Superior temporal gyrus (tissue), 1 donor: ENCODE data around the gene BATF.

Experiments
- DNase-seq: peaks from one replicate; pipeline ENCODE4 v3.0.0-alpha.2; 2016; ENCODE audit errors: extremely low spot score

The BATF gene

GRCh38 chr14:75533791-75534555, 11.7 kb downstream of the BATF start:
- DNase-seq: no peak

GRCh38 chr14:75535164-75535898, 13.1 kb downstream of the BATF start:
- DNase-seq: no peak

GRCh38 chr14:75537071-75537470, 14.8 kb downstream of the BATF start:
- no peak for DNase-seq

- no peak for DNase-seq
Observed at GRCh38 chr14:75539162-75539560, 16.9 kb downstream of the BATF start.

- no peak for DNase-seq
Observed at GRCh38 chr14:75539561-75540478, 17.6 kb downstream of the BATF start.

- no peak for DNase-seq
Observed at GRCh38 chr14:75540479-75540851, 18.2 kb downstream of the BATF start.

GRCh38 chr14:75542588-75543091, 20.4 kb downstream of the BATF start:
- DNase-seq: no peak

- no peak for DNase-seq
Observed at GRCh38 chr14:75543253-75543652, 21.0 kb downstream of the BATF start.

GRCh38 chr14:75543786-75544185, 21.5 kb downstream of the BATF start:
- DNase-seq: no peak

GRCh38 chr14:75545907-75546306, 23.6 kb downstream of the BATF start:
- DNase-seq: no peak

GRCh38 chr14:75547552-75548250, 25.4 kb downstream of the BATF start:
- DNase-seq: no peak

GRCh38 chr14:75548544-75548943, 26.3 kb downstream of the BATF start:
- no peak for DNase-seq

- DNase-seq: no peak
Observed at GRCh38 chr14:75549169-75549568, 26.9 kb downstream of the BATF start.

GRCh38 chr14:75551021-75551420, 28.8 kb downstream of the BATF start:
- DNase-seq: no peak

GRCh38 chr14:75553157-75553556, 30.9 kb downstream of the BATF start:
- DNase-seq: no peak

GRCh38 chr14:75553761-75554364, 31.6 kb downstream of the BATF start:
- no peak for DNase-seq

- DNase-seq: no peak
Observed at GRCh38 chr14:75554482-75554881, 32.2 kb downstream of the BATF start.

GRCh38 chr14:75558440-75558839, 36.2 kb downstream of the BATF start:
- DNase-seq: no peak

- no peak for DNase-seq
Observed at GRCh38 chr14:75559045-75559444, 36.8 kb downstream of the BATF start.

- DNase-seq: no peak
Observed at GRCh38 chr14:75559451-75560222, 37.4 kb downstream of the BATF start.
